HG03108 (cell line): ENCODE measurements around the gene KRT77.
"Not testable (repeated sequence)": the region's sequence is repeated elsewhere in the genome, so short reads cannot be mapped to it uniquely, and the experiment has no call there.

Experiments used
- ATAC-seq: cut with Tn5 transposase; IDR thresholded peaks from one replicate; pipeline ENCODE4 v1.9.1; 2021; ENCODE audit warnings: moderate library complexity; ENCODE audit not compliant: unreplicated experiment

KRT77 gene

GRCh38 chr12:52724384-52724783 is 21.1 kb upstream of the KRT77 start:
- ATAC-seq, result no peak

GRCh38 chr12:52722680-52723079 is 19.4 kb upstream of the KRT77 start:
- ATAC-seq, result no peak

GRCh38 chr12:52721838-52722470 is 18.6 kb upstream of the KRT77 start:
- no peak for ATAC-seq

GRCh38 chr12:52720365-52720886 is 17.1 kb upstream of the KRT77 start:
- no peak for ATAC-seq

- no peak for ATAC-seq
Measured at GRCh38 chr12:52716061-52716460, 12.7 kb upstream of the KRT77 start.

- no peak for ATAC-seq
Measured at GRCh38 chr12:52715416-52715815, 12.1 kb upstream of the KRT77 start.

- no peak for ATAC-seq
Measured at GRCh38 chr12:52714887-52715281, 11.6 kb upstream of the KRT77 start.

GRCh38 chr12:52713960-52714886 is 10.9 kb upstream of the KRT77 start:
- no peak for ATAC-seq

- ATAC-seq, result not testable (repeated sequence)
Measured at GRCh38 chr12:52712122-52712521, 8.8 kb upstream of the KRT77 start.

GRCh38 chr12:52710730-52711129 is 7.4 kb upstream of the KRT77 start:
- no peak for ATAC-seq

GRCh38 chr12:52708010-52708409 is 4.7 kb upstream of the KRT77 start:
- ATAC-seq, result no peak

GRCh38 chr12:52704464-52704863 is 1.1 kb upstream of the KRT77 start:
- ATAC-seq, result no peak

- no peak for ATAC-seq
Measured at GRCh38 chr12:52703878-52704277, 554 bp upstream of the KRT77 start.

GRCh38 chr12:52702338-52702737 is 986 bp downstream of the KRT77 start:
- no peak for ATAC-seq

- ATAC-seq, result no peak
Measured at GRCh38 chr12:52701281-52701680, 2.0 kb downstream of the KRT77 start.

- no peak for ATAC-seq
Measured at GRCh38 chr12:52699960-52700359, 3.4 kb downstream of the KRT77 start.

GRCh38 chr12:52699373-52699772 is 4.0 kb downstream of the KRT77 start:
- no peak for ATAC-seq

GRCh38 chr12:52698651-52699340 is 4.5 kb downstream of the KRT77 start:
- ATAC-seq, result no peak

GRCh38 chr12:52697058-52697582 is 6.2 kb downstream of the KRT77 start:
- no peak for ATAC-seq

GRCh38 chr12:52696588-52696987 is 6.7 kb downstream of the KRT77 start:
- no peak for ATAC-seq

- no peak for ATAC-seq
Measured at GRCh38 chr12:52695039-52695438, 8.3 kb downstream of the KRT77 start.
